GM11168 (cell line): Measurements from ENCODE around the gene LRP4.

Experiments used
- in situ Hi-C: fragments of 300-500 bp; cut with MboI; formaldehyde crosslinking; loops from one replicate; pipeline ENCODE4 v1.12.0; 2022; ENCODE audit warnings: low sequenced_read_pairs; ENCODE audit not compliant: unreplicated experiment

The LRP4 gene

GRCh38 chr11:46898396-46899095, 19.8 kb downstream of the LRP4 start:
- in situ Hi-C loops = no loop called here

GRCh38 chr11:46896719-46897406, 21.5 kb downstream of the LRP4 start:
- in situ Hi-C loops = no loop called here

GRCh38 chr11:46895821-46896220, 22.5 kb downstream of the LRP4 start:
- in situ Hi-C loops = no loop called here

GRCh38 chr11:46894961-46895360, 23.4 kb downstream of the LRP4 start:
- in situ Hi-C loops = no loop called here

GRCh38 chr11:46894506-46894905, 23.8 kb downstream of the LRP4 start:
- in situ Hi-C loops = no loop called here

- in situ Hi-C loops = no loop called here
These were observed 25.5 kb downstream of the LRP4 start for GRCh38 chr11:46892838-46893237.

- in situ Hi-C loops = no loop called here
These were observed 26.2 kb downstream of the LRP4 start for GRCh38 chr11:46892109-46892508.

GRCh38 chr11:46890665-46891064, 27.7 kb downstream of the LRP4 start:
- in situ Hi-C loops = no loop called here

GRCh38 chr11:46889689-46890475, 28.5 kb downstream of the LRP4 start:
- in situ Hi-C loops = loop anchor here (5.0 kb wide), 1 partner anchor 262 kb away; no protein-coding TSS in a partner anchor

- in situ Hi-C loops = loop anchor here (5.0 kb wide), 1 partner anchor 263 kb away; no protein-coding TSS in a partner anchor
These were observed 29.1 kb downstream of the LRP4 start for GRCh38 chr11:46889251-46889650.

- in situ Hi-C loops = loop anchor here (5.0 kb wide), 1 partner anchor 264 kb away; no protein-coding TSS in a partner anchor
These were observed 29.7 kb downstream of the LRP4 start for GRCh38 chr11:46888636-46889035.

- in situ Hi-C loops = loop anchor here (5.0 kb wide), 1 partner anchor 266 kb away; no protein-coding TSS in a partner anchor
These were observed 32.1 kb downstream of the LRP4 start for GRCh38 chr11:46886211-46886610.

GRCh38 chr11:46879056-46879585, 39.2 kb downstream of the LRP4 start:
- in situ Hi-C loops = no loop called here

GRCh38 chr11:46877580-46877979, 40.8 kb downstream of the LRP4 start:
- in situ Hi-C loops = no loop called here

- in situ Hi-C loops = no loop called here
These were observed 41.9 kb downstream of the LRP4 start for GRCh38 chr11:46876471-46876870.

GRCh38 chr11:46874586-46874985, 43.8 kb downstream of the LRP4 start:
- in situ Hi-C loops = no loop called here

GRCh38 chr11:46868912-46869311, 49.4 kb downstream of the LRP4 start:
- in situ Hi-C loops = no loop called here

- in situ Hi-C loops = no loop called here
These were observed 53.0 kb downstream of the LRP4 start for GRCh38 chr11:46865340-46865739.

- in situ Hi-C loops = no loop called here
These were observed 58.1 kb downstream of the LRP4 start for GRCh38 chr11:46860218-46860617.

- in situ Hi-C loops = no loop called here
These were observed 59.3 kb downstream of the LRP4 start for GRCh38 chr11:46858920-46859546.
